Mesenteric fat pad (tissue), 1 donor: Measurements from ENCODE around the gene SPATS2L. TPM values are rescaled to one million over a fixed set of nuclear protein-coding genes. Genes with fewer than 3 reads are reported as not detected.

Experiments
- DNase-seq: peaks from one replicate; pipeline ENCODE4 v3.0.0-alpha.2; 2020; ENCODE audit warnings: low spot score
- total RNA-seq: library from RNA; stranded (reverse); fragmentation: NEBNext Ultra II Directional; extraction: Animal tissue kit (Norgen Biotek cat#: 25700); gene quantifications from one replicate; pipeline ENCODE4 v1.2.1, GENCODE V29; 2021
- donor health status: DM: yes; HTN: yes; CAD: no.

Gene SPATS2L
- total RNA-seq, 1 donor from 2014 or later: 81.3 TPM

DNA sequence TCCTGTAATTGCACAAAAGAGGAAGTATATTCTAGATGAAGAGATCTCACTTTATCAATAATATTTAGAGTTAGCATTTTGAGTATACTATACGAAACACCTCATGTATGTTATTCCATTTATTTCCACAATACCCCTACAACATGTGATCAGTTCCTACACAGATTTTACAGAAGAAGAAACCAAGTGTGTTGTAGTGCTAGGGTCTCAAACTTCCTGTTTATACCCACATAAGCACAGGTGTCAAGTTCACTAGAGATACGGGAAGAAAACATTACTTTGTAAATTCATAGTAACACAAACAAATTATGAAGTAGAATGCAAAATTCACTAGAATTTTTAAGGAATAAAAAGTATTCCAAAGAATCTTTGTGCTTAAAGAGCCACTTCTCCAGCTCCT, 157.0 kb downstream of the SPATS2L start:
- DNase-seq: no peak

DNA sequence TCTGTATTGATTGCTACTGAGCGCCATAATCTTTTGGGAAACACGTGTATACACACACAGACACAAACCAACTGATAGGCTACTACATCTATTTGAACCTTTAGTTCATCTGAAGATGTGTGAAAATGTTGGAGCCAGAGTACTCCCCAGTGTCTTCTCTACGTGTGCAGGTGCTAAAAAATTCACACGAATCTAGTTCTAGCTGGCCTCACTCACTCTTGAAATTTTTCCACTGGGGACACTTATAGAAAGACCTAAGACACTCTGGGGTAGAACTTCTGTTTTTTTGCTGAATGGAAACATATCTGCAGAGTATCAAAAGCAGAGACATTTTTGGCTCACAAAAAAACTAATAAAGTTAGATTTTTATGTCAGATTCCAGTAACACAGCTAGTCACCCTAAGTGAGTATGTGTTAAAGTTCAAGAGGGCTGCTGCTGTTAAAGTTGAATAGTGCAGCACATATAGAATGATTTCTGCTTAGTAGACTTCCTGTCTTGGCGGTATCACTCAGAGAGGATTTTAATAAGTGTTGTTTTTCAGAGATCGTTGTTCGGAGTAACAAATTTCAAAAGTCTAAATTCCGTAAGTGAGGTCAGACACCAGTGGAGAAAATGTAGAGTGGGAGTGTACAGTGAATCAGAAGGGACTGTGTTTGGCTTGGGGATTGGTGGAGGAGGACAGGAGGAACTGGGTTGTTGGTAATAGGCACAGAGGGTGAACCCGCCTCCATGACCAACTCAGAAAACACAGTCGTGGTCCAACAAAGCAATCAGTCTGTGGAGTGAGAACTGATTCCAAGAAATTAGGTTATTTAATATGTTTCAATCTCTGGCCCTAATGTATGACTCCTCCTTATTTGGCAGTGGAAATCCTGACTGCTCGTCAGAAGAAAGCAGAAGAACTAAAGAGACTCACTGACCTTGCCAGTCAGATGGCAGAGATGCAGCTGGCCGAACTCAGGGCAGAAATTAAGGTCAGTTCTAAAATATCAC, 160.2 kb downstream of the SPATS2L start:
- no peak for DNase-seq

DNA sequence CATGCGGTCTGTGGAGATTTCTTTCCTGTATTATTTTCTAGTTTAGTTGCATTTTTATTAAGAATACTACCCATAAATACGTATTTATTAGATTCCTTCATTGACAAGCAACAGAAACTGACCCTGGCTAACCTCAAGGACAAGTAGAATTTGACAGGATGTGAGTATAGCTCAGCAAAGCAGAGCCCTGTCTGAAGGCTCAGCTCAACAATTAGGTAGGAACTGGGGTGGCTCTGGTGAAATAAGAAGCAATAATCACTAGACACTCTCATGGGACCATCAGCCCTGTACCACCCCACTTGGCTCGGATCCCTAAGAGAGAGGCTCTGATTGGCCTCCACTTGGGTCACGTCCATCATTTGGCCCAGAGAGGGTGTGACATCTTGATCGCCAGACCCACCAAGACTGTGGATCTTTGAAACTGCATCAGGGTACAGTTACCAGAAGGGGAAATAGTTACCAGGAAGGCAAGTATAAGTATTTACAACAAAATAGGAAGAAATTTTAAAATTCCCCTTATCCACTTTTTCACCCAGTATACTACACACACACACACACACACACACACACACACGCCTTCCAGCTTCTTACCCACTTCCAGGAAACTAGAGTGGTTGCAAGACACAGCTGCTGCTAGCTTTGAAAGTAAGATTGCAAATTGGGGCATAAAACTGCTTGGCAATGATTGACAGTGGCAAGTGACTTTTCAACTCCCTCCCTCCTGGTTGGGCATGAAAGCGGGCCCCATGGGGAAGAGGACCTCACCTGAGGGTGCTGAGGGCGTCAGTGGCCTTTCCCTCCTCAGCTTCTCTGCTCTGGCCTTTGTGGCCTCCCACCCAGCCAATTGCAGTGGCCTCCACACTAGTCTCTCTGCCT, 161.6 kb downstream of the SPATS2L start:
- DNase-seq: no peak

DNA sequence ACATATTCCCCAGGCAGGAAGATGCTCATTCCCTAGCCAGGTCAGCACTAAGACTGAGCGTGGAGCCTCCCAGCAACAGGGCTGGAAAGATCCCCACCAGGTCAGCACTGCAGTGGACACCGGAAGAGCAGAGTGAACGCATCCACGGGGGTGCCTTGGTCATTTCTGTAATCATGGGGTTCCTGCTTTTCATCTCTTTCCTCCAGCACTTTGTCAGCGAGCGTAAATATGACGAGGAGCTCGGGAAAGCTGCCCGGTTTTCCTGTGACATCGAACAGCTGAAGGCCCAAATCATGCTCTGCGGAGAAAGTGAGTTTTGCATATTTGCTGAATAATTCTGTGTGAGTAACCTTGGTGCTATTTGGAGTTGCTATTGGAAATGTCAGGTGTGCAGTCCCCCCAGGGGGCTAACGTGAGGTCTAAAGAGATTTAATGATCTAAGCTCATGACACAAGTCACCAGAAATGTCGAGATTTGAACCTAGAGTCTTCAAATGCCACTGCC, 163.3 kb downstream of the SPATS2L start:
- DNase-seq: no peak

DNA sequence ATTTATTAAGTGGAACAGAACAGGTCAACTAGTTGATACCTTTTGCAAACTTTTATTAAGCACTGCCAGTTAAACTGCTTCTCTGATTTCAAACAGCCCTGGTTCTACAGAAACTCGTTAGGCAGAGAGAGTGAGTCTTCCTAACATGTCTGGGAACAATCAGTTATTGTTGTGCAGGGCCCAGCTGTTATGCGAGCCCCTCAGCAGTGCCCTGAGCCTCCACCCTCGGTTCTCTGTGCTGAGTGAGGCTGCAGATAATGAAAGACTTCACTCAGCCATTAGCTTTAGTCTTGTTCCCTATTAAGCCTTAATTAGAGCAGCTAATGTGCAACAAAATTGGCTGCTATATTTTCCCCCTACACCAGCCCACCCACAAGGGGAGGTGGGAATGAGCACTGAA, 163.7 kb downstream of the SPATS2L start:
- no peak for DNase-seq

DNA sequence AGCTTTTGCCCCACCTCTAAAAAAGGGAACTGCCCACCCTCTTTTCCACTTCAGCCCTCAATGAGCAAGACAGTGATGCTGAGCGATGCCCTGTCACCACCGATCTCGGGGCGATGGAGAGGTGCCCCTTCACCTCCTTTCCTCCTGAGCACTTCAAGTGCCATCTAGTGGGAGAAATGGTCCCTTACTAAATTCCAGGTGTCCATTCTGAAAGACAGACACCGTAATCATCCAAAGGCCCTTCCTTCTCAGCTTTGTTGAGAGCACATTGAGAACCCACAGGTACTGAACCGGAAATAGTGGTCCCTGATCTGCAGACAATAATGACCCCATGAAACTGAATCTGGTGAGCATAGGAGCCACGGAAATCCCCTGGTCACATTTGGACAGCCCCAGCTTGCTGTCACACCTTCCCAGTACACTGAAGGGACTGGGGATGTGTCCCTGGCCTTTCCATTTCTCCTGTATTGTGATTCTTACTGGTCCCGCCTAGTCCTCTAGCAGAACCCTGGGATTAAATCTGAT, 164.9 kb downstream of the SPATS2L start:
- no peak for DNase-seq

DNA sequence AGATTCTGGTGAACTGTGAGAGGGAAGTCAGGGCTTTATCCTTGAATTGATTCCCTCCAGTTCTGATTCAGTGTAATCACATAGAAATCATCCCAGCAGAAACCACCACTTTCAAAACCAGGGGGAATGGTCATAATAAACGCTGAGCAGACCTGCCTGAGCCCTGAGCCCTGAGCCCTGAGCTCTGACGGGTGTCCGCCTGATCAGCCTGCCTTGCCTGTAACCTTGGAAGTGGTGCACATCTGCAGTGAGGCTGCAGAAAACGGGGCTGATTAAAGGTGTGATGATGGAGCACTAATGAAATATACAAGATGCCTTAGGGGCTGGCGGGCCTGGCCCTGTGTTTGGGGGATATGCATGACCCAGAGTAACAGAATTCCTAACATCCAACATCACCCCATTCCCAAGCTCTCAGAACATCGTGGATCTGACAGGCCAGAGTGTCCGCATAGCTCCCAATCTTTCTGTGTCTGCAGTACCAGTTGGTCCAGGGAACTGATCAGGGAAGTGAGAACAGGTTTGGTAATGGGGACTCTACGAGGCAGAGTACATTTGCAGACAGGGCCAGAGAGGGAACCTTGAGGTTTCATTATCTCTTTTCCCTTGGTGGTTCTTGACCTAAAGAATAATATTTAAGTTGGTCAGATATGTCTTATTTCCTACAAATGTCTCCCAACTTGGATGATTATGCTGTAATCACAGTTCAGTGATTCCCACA, 165.6 kb downstream of the SPATS2L start:
- no peak for DNase-seq

DNA sequence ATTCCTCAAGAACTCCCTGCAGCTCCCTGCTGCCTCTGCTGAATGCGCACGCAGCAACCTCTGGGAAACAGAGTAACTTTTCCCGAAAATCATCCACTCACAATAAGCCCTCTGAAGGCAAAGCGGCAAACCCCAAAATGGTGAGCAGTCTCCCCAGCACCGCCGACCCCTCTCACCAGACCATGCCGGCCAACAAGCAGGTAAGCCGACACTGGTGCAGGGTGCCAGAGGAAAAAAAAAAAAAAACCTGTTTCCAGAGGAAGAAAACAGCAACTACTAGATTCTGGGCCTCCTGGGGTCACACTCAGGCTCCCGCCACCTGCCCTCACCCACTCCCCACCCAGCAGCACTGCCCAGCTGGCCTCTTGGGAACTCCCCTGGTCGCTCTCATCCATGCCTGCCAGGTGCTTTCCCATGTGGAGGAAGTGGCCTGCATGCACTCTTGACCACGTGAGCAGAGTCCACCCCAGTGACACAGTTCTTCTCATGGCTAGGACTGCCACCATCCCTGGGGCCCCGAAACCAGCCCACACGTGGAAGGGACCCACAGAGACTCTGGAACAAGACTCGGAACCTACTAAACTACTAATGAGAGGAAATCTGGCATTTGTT, 166.5 kb downstream of the SPATS2L start:
- DNase-seq: no peak

DNA sequence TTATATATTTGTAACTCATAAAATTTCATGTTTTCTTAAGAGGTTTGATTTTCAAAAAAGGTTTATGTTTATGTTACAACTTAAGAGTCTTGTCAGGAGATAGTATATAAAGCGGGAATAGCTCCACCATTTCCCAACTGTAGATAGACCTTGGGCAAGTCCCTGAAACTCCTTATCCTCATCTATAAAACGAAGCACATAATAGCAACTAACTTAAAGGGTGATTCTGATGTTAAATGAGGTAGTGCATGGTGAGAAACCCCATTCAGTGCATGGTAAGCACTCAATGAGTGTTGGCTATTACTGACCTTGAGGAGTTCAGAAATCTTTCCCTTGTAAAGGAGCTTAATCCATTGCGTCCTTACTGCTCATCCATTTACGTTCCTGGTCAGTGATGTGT, 169.3 kb downstream of the SPATS2L start:
- DNase-seq: no peak

DNA sequence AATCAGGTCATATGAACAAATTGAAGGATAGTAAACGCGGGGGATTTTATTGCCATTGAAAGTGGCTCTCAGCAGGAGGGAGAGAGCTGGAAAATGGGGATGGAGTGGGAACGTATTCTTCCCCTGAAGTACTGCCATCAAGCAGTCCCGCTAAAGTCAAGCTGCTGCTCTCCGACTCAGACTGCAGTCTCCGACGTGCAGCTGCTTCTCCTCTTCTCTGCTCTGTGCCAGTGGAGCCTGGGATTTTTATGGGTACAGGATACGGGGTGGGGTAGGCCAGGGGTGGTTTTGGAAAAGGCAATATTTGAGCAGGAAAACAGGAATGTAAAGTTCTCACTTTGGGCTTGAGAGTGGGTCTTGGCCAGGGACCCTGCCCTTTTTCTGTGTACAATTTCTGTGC, 170.3 kb downstream of the SPATS2L start:
- no peak for DNase-seq

DNA sequence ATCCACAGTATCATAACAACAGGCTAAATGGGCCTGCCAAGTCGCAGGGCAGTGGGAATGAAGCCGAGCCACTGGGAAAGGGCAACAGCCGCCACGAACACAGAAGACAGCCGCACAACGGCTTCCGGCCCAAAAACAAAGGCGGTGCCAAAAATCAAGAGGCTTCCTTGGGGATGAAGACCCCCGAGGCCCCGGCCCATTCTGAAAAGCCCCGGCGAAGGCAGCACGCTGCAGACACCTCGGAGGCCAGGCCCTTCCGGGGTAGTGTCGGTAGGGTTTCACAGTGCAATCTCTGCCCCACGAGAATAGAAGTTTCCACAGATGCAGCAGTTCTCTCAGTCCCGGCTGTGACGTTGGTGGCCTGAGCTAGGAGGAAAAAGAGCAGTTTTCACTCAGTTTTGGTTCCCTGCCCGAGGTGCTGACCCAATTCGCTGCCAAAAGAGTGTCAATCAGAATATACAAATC, 171.2 kb downstream of the SPATS2L start:
- DNase-seq: no peak

DNA sequence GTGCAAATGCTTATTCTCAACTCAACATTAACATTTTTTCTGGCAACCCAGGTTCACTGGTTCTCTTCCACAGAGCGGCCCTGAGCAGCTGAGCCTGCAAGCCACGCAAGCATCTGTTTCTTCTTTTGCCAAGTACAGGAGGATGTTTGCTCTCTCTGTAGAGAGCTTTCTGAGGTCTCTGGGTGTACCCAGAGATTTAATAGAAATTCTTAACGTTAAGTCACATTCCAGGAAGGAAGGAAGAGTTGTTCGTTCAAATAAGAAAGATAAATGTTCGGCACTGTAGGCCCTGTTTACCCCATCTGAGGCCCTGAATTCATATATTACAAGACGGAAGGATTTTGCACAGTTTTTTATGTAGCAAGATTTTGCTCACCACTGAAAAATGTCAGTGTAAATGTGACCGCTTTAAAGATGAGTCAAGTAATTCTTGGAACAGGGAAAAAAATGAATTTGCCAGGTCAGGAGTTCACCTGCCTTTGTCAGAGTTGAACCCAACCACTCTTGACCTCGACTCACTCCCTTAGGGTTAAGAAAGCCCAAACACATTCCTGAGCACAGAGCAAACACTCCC, 173.3 kb downstream of the SPATS2L start:
- DNase-seq: no peak

DNA sequence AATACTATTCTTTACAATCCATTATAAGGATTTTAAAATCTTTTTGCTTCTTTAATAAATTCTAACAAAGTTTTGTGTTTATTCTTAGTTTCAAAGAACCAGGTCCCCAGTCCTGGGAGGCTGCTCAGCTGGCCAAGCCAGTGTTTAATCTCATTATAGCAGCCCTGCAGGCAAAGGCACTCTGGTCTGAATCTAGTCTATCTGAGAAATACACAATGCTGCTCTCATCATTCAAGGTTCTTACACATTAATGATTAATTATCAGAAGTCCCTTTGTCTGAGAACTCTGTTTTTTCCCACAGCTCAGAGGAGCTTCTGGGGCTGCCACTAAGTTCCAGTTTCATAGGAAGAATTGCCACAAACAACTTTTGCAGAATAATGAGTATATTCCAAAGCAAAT, 175.7 kb downstream of the SPATS2L start:
- DNase-seq: no peak

DNA sequence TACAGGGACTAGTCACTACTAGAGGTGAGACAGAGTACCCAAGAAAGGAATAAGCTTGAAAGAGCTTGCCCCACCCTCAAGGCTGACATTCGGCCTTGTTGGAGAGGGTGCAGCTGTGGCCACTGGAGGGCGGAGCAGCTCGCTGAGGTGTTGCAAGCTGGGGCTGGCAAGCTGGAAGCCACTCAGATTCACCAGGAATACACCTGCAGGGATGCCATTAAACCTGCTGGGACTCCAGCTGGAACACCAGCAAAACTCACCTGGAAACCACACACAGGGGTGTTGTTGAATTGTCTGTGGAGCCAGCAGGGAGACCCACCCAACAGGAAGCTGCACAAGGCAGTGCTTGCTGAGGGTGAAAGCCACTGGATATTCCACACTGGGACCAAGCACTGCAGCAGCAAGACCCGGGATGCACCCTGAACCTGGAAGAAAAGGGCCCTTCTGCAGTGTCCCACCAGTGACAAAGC, 177.3 kb downstream of the SPATS2L start:
- DNase-seq: no peak

DNA sequence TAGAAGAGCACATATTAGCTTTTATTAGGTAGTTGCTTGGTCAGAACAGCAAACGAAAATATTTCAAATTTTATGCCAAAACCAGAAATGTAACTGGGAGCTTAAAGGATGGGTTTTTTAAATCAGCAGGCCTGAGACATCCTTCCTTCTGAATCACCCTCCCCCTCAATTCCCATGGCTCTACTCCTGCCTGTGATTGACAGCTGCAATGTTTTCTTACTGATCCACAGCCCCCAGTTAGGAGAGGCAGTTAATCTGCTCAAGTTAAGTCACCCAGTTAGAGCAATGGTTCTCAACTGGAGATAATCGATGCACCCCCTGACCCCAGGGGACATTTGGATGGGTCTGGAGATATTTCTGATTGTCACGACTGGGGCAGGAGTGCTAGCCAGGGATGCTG, 178.4 kb downstream of the SPATS2L start:
- no peak for DNase-seq

DNA sequence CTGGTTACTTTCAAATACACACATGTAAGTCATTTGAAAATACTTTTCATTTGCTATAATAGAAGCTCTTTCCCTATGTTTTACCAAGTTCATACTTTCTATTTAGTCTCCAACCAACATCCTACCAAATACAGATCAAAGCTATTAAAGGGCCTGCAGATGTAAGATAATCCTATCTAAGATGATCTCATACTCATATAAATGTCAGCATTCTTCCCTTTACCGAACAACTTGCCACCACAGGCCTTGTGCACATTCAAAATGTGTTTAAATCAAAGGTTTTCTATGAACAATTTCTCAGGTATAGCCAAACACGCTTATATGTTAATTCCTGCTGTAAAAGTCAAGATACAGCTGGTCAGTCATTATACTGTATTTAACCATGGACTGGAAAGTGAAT, 180.0 kb downstream of the SPATS2L start:
- no peak for DNase-seq

DNA sequence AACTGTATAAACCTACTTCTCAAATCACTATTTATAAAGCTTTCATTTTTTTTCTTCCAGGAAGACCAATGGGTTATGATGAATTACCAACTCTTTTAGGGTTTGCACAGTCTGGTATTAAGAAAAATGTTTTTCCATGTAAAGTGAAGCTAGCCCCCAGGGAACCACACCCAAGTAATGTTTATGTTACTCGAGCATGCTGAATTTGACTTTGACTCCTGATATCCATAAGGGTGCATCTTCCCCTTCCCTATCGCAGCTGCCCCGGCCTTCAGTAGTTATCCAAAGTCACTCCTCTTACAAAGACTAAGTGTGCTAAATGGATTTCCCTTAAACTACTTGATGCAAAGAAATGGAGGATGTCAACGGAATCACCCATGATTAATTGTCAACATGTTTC, 181.7 kb downstream of the SPATS2L start:
- DNase-seq: no peak

DNA sequence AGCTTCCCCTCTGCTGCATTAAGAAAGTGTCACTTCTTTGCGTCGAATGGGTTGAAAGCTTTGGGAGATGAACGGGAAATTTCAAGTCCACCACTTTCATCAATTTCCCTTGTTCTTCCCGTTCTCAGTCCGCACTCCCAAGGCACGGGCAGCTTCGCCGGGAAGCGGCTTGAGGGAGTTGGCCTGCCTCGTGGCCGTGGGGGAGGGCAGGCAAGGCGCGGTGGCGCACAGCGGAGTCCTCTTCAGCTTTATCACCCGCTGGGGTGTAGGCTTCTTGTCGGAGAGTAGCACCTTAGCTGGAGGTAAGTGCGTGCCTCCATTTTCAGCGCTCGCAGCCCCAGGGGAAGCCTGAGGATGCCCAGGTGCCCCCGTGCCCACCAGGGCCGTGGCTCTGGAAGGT, 183.5 kb downstream of the SPATS2L start:
- DNase-seq: peak; percentile 89

DNA sequence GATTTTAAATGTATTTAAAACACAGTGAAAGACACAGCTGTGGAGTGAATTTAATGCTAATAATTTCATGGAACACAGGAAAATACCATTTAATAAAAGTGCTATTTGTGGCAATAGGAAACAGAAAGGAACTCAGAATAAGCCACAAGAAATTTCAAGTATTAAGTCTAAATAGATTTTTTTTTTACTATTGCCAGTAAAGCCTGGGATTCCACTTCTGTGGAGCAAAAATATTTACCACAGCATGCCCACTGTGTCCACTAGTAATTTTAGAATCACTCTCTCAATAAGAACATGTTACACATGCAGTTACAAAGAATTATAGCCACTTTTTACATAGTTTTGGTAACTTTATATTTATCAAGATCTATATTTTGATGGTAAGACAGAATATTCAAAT, 186.2 kb downstream of the SPATS2L start:
- DNase-seq: no peak

DNA sequence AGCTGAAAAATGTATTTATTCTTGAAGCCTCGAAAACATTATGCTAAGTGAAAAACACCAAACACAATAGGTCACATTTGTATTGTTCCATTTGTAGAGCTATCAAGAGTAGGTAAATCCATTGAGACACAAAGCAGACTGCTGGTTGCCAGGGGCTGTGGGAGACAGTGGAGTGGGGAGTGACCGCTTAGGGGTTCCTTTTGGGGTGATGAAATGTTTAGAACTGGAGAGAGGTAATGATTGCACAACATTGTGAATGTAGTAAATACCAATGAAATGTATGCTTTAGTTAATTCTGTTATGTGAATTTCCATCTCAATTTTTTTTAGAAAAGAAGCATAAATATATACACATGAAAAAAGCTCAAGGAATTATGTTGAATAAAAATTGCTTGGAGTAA, 187.6 kb downstream of the SPATS2L start:
- DNase-seq: no peak
